Measurements from ENCODE around the gene TULP3. TPM values are rescaled to one million over a fixed set of nuclear protein-coding genes. Genes with fewer than 3 reads are reported as not detected.

TULP3 gene
- total RNA-seq, 4 donors from 2014 or later = 20.1 to 32.3 (median 22.3) TPM

DNA sequence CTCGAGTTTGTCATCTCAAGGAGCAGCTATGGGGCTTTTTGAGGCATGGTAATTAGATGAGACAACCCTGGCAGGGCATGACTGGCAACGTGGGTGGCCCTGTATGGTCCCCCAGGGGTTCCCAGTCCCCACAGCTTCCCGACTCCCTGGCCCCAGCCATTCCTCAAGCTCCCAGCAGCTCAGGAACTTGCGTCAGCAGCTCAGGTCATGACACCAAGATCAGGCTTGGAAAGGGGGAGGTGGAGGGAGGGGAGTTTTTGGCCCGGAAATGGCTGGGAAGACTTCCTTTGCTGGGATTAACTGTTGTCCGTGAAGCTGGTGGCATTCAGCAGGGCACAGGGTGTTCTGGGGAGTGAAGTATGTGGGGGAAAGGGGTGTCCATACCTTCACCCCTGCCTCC lies 45.4 kb upstream of the TULP3 start:
- WGBS, 2 donors = 64 to 73% methylated on average over 6 of the region's 6 CpGs
- no peak for TF ChIP-seq POLR2A (IDR thresholded peaks at IDR 0.05)
- TF ChIP-seq, protein P1, sequence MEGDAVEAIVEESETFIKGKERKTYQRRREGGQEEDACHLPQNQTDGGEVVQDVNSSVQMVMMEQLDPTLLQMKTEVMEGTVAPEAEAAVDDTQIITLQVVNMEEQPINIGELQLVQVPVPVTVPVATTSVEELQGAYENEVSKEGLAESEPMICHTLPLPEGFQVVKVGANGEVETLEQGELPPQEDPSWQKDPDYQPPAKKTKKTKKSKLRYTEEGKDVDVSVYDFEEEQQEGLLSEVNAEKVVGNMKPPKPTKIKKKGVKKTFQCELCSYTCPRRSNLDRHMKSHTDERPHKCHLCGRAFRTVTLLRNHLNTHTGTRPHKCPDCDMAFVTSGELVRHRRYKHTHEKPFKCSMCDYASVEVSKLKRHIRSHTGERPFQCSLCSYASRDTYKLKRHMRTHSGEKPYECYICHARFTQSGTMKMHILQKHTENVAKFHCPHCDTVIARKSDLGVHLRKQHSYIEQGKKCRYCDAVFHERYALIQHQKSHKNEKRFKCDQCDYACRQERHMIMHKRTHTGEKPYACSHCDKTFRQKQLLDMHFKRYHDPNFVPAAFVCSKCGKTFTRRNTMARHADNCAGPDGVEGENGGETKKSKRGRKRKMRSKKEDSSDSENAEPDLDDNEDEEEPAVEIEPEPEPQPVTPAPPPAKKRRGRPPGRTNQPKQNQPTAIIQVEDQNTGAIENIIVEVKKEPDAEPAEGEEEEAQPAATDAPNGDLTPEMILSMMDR (IDR thresholded peaks at IDR 0.05) = no peak
- intact Hi-C loops (cut with DNase I) = no loop called here

DNA sequence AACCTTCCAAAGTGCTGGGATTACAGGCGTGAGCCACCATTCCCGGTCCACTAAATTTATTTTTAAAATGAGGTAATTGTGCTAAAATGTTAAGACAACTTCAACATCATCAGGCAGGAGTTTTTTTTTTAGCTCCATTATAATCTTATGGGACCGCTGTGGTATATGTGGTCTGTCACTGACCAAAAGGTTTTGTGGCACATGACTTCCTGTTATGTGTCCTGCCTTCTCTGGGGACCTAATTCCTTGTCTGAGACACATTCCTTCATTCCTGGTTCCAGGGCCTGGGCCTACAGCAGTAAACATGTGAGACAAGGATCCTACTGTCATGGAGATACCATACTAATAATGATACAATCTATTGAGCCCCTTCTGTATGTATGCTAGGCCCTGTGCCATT lies 38.8 kb upstream of the TULP3 start:
- no peak overlapping the region for H3K4me3 ChIP-seq (replicated peaks in 1 of 3)
- H3K27me3 ChIP-seq = no peaks in the 10 kb centered on the region
- no peaks in the 10 kb centered on the region for H3K36me3 ChIP-seq
- TF ChIP-seq, protein P1 (IDR thresholded peaks at IDR 0.05) = no peak
- no peak for TF ChIP-seq POLR2A (IDR thresholded peaks at IDR 0.05)
- intact Hi-C loops (cut with DNase I) = no loop called here
- 91 to 95% methylated on average over 3 of the region's 3 CpGs for WGBS, 2 donors
- peaks cover 12 to 30% of the 10 kb centered on the region in 2 donors for H3K4me1 ChIP-seq
- no peak for DNase-seq
- no peaks in the 10 kb centered on the region for H3K9me3 ChIP-seq
- H3K27ac ChIP-seq = no peak overlapping the region

More for the DNA sequence above, 45.4 kb upstream of the TULP3 start:
- Histone ChIP-seq H3K27me3 (no peaks in the 10 kb centered on the region), H3K27ac (no peak overlapping the region), H3K9me3 (no peaks in the 10 kb centered on the region), H3K4me1 (peaks cover 18 to 36% of the 10 kb centered on the region in 2 donors), H3K4me3 (replicated peaks in 1 of 3) (no peak overlapping the region), H3K36me3 (no peaks in the 10 kb centered on the region)
- no peak for DNase-seq

DNA sequence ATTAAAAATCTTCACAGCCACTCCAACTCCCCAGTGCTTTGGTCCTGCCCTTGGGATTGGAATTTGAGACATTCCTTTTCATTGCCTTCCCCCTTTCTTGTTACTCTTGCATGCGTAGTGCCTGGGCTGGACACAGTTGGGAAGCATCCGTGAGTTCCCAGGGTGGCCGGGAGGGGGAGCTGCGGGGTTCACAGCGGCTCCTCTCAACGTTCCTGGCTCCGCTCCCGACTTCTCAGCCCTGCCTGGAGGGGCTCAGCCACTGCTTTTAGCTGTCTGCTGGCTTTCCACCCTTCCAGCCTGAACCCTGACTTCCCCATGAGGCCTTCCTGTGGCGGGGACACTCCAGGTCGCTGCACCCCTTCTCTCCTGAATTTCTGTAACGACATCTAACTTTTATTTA lies 37.1 kb upstream of the TULP3 start:
- Histone ChIP-seq H3K27ac (no peak overlapping the region), H3K4me3 (replicated peaks in 1 of 3) (no peak overlapping the region), H3K27me3 (no peaks in the 10 kb centered on the region), H3K9me3 (no peaks in the 10 kb centered on the region), H3K4me1 (peaks cover 12 to 26% of the 10 kb centered on the region in 2 donors), H3K36me3 (no peaks in the 10 kb centered on the region)
- WGBS, 2 donors = 13 to 14% methylated on average over 11 of the region's 11 CpGs
- TF ChIP-seq, protein P1 (IDR thresholded peaks at IDR 0.05) = peak; percentile 64 to 89 (median 76)
- no peak for TF ChIP-seq POLR2A (IDR thresholded peaks at IDR 0.05)
- intact Hi-C loops (cut with DNase I) = no loop called here
- DNase-seq = peak; percentile 90 to 92

DNA sequence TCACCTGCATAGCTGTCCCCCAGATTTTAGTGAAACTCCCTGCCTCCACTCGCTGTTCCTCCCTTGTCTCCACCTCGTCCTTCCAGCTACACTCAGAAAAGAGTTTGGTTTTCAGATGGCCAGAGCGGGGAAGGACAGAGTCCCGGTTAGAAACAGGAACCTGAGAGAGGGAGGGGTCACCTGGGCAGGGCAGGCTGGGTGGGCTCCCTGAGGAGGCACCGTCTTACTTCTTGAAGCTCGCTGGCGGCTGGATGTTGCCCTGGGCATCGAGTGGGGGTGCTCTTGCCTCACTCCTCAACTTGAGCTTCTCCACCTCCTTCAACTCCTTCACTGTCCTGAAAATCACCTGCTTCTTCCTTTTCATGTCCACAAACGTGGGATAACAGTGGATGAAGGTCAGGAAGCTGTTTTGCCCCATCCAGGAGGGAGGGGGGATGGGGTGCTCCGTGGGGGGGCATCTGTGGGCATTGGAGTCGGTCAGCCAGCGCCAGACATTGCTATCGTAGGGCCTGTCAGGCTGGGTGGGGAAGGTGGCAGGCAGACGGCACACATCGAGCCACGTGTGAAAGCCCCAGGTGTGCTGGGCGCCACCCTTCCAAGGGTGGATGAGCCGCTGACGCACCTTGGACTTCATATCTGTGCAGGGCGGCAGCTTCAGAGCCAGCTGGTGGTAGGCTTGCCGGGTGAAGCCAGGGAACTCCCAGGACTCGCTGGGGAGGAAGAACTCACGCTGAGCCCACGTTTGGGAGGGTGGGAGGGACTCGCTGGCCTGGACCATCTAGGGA lies 35.8 kb upstream of the TULP3 start:
- H3K4me3 ChIP-seq (replicated peaks in 1 of 3) = no peak overlapping the region
- intact Hi-C loops (cut with DNase I) = no loop called here
- WGBS, 2 donors = 90 to 91% methylated on average over 18 to 25 of the region's 25 CpGs

DNA sequence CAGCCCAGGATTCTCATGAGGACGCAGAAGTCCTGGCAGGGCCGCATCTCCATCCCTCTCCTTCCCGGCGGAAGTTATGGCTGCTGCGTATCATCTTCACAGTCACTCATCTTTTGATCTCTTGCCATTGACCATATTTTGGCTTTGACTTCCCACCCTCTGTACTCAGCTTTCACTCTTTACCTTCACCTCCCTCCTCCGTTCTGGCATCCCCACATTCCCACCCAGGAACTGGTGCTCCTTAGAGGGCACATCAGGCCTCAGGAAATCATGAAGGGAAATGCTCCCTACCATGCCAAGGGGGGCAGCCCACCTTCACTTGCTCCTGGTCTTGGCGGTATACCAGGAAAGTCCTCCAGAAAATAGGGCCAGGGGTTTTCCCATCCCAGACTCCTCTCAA lies 35.1 kb upstream of the TULP3 start:
- TF ChIP-seq, protein P1 (IDR thresholded peaks at IDR 0.05) = no peak
- no peak for TF ChIP-seq POLR2A (IDR thresholded peaks at IDR 0.05)
- Histone ChIP-seq H3K27me3 (no peaks in the 10 kb centered on the region), H3K9me3 (no peaks in the 10 kb centered on the region), H3K4me3 (replicated peaks in 1 of 3) (no peak overlapping the region), H3K36me3 (no peaks in the 10 kb centered on the region), H3K27ac (no peak overlapping the region), H3K4me1 (peaks cover 0 to 11% of the 10 kb centered on the region in 2 donors)
- intact Hi-C loops (cut with DNase I) = no loop called here
- no peak for DNase-seq
- 88 to 94% methylated on average over 7 of the region's 7 CpGs for WGBS, 2 donors

More for the DNA sequence above, 35.8 kb upstream of the TULP3 start:
- Histone ChIP-seq H3K4me1 (peaks cover 4 to 15% of the 10 kb centered on the region in 2 donors), H3K36me3 (no peaks in the 10 kb centered on the region), H3K27ac (no peak overlapping the region), H3K27me3 (no peaks in the 10 kb centered on the region), H3K9me3 (no peaks in the 10 kb centered on the region)
- TF ChIP-seq POLR2A (IDR thresholded peaks at IDR 0.05) = no peak
- TF ChIP-seq, protein P1 (IDR thresholded peaks at IDR 0.05) = no peak
- no peak for DNase-seq
